ENCODE data around the gene CFAP119. TPM values are rescaled to one million over a fixed set of nuclear protein-coding genes. Genes with fewer than 3 reads are reported as not detected.

The CFAP119 gene
- total and polyA plus RNA-seq, 9 of the 15 experiments (the other 6 are each of a cell fraction or from before 2014, with no cell fraction given), result 5.5 to 33.7 (median 9.6) TPM

DNA sequence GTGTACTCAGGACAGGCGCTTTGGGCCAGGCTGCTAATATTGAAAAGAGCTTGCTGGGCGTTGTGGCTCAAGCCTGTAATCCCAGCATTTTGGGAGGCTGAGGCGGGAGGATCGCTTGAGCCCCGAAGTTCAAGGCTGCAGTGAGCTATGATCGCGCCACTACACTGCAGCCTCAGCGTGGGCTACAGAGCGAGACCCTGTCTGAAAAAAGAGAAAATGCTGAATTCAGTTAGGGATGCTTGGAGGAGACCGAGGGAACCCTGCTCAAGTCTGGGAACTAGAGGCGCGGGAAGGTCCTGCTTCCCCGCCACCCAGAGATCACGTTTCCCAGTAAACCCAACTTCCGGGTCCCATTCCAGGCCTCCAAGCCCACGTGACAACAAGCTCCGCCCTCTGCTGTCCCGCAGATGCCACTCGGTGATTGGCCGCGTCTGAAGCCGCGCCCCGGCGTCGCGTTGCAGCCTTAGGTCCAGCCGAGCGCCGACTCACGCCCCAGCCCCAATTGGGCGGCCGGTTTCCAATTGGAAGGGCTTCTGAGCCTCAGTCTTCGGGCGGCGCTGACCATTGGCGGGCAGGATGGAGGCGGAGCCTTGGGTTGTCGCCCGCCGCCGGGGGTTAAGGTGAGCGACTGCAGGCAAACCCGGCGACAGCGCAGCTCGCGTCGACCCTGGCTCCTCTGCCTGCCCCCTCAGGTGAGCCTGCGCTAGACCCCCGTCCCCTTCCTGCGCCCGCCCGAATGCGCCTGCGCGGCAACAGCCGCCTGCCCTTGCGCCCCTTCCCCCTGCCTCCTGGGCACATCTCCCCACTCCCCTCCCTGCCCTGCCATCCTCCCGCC lies 13.8 kb downstream of the CFAP119 start, which contains the start of gene PHKG2 (continued):
- no peak for TF ChIP-seq ARHGAP35 (IDR thresholded peaks at IDR 0.05; ENCODE audit: partially characterized antibody)
- TF ChIP-seq SLC30A9 (CRISPR knock-in tag; IDR thresholded peaks at IDR 0.05), result no peak
- no peak for TF ChIP-seq EWSR1 (IDR thresholded peaks at IDR 0.05; ENCODE audit: borderline replicate concordance, low read depth, partially characterized antibody)
- no peak for TF ChIP-seq ZFP30 (CRISPR knock-in tag; IDR thresholded peaks at IDR 0.05; ENCODE audit: borderline replicate concordance)
- TF ChIP-seq, protein P1, sequence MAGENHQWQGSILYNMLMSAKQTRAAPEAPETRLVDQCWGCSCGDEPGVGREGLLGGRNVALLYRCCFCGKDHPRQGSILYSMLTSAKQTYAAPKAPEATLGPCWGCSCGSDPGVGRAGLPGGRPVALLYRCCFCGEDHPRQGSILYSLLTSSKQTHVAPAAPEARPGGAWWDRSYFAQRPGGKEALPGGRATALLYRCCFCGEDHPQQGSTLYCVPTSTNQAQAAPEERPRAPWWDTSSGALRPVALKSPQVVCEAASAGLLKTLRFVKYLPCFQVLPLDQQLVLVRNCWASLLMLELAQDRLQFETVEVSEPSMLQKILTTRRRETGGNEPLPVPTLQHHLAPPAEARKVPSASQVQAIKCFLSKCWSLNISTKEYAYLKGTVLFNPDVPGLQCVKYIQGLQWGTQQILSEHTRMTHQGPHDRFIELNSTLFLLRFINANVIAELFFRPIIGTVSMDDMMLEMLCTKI (IDR thresholded peaks at IDR 0.05; ENCODE audit: partially characterized antibody), result no peak
- TF ChIP-seq, protein P2, sequence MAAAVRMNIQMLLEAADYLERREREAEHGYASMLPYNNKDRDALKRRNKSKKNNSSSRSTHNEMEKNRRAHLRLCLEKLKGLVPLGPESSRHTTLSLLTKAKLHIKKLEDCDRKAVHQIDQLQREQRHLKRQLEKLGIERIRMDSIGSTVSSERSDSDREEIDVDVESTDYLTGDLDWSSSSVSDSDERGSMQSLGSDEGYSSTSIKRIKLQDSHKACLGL (CRISPR knock-in tag; IDR thresholded peaks at IDR 0.05; ENCODE audit: borderline replicate concordance, poor library complexity, severe bottlenecking), result peak; percentile 35
- TF ChIP-seq, protein P3, sequence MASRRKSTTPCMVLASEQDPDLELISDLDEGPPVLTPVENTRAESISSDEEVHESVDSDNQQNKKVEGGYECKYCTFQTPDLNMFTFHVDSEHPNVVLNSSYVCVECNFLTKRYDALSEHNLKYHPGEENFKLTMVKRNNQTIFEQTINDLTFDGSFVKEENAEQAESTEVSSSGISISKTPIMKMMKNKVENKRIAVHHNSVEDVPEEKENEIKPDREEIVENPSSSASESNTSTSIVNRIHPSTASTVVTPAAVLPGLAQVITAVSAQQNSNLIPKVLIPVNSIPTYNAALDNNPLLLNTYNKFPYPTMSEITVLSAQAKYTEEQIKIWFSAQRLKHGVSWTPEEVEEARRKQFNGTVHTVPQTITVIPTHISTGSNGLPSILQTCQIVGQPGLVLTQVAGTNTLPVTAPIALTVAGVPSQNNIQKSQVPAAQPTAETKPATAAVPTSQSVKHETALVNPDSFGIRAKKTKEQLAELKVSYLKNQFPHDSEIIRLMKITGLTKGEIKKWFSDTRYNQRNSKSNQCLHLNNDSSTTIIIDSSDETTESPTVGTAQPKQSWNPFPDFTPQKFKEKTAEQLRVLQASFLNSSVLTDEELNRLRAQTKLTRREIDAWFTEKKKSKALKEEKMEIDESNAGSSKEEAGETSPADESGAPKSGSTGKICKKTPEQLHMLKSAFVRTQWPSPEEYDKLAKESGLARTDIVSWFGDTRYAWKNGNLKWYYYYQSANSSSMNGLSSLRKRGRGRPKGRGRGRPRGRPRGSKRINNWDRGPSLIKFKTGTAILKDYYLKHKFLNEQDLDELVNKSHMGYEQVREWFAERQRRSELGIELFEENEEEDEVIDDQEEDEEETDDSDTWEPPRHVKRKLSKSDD (conservative IDR thresholded peaks at IDR 0.05; ENCODE audit: low read length), result no peak
- no peak for TF ChIP-seq ZNF24 (IDR thresholded peaks at IDR 0.05)
- TF ChIP-seq, protein P4, sequence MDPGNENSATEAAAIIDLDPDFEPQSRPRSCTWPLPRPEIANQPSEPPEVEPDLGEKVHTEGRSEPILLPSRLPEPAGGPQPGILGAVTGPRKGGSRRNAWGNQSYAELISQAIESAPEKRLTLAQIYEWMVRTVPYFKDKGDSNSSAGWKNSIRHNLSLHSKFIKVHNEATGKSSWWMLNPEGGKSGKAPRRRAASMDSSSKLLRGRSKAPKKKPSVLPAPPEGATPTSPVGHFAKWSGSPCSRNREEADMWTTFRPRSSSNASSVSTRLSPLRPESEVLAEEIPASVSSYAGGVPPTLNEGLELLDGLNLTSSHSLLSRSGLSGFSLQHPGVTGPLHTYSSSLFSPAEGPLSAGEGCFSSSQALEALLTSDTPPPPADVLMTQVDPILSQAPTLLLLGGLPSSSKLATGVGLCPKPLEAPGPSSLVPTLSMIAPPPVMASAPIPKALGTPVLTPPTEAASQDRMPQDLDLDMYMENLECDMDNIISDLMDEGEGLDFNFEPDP (CRISPR knock-in tag; IDR thresholded peaks at IDR 0.05), result no peak
- no peak for TF ChIP-seq SPI1 (IDR thresholded peaks at IDR 0.05; ENCODE audit: borderline replicate concordance, low read depth, low read length)
- TF ChIP-seq RBFOX2 (IDR thresholded peaks at IDR 0.05; ENCODE audit: low read depth, low read length), result peak; percentile 90
- TF ChIP-seq RUNX1 (IDR thresholded peaks at IDR 0.05; ENCODE audit: low read depth), result 0 out of 2 replicates have a peak, but pooled peaks have one; percentile 11
- TF ChIP-seq MCM3 (IDR thresholded peaks at IDR 0.05), result no peak
- peak; percentile 88 for TF ChIP-seq ELF4 (CRISPR knock-in tag; IDR thresholded peaks at IDR 0.05)
- no peak for TF ChIP-seq ZNF140 (CRISPR knock-in tag; IDR thresholded peaks at IDR 0.05)
- TF ChIP-seq, protein P5, sequence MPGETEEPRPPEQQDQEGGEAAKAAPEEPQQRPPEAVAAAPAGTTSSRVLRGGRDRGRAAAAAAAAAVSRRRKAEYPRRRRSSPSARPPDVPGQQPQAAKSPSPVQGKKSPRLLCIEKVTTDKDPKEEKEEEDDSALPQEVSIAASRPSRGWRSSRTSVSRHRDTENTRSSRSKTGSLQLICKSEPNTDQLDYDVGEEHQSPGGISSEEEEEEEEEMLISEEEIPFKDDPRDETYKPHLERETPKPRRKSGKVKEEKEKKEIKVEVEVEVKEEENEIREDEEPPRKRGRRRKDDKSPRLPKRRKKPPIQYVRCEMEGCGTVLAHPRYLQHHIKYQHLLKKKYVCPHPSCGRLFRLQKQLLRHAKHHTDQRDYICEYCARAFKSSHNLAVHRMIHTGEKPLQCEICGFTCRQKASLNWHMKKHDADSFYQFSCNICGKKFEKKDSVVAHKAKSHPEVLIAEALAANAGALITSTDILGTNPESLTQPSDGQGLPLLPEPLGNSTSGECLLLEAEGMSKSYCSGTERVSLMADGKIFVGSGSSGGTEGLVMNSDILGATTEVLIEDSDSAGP (CRISPR knock-in tag; IDR thresholded peaks at IDR 0.05), result no peak
- TF ChIP-seq, protein P6, sequence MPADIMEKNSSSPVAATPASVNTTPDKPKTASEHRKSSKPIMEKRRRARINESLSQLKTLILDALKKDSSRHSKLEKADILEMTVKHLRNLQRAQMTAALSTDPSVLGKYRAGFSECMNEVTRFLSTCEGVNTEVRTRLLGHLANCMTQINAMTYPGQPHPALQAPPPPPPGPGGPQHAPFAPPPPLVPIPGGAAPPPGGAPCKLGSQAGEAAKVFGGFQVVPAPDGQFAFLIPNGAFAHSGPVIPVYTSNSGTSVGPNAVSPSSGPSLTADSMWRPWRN (IDR thresholded peaks at IDR 0.05; ENCODE audit: low read depth), result no peak
- no peak for TF ChIP-seq SMC3 (conservative IDR thresholded peaks at IDR 0.05; ENCODE audit: insufficient read depth, low read depth, low read length)
- TF ChIP-seq ZNF79 (CRISPR knock-in tag; IDR thresholded peaks at IDR 0.05; ENCODE audit: low read depth), result no peak
- TF ChIP-seq KLF10 (CRISPR knock-in tag; IDR thresholded peaks at IDR 0.05), result no peak

Measured in K562 (cell line).